WTC11 (cell line): ENCODE measurements around the gene GABRP. TPM values are rescaled to one million over a fixed set of nuclear protein-coding genes. Genes with fewer than 3 reads are reported as not detected.

Experiments used
- ATAC-seq: fragments of 200-7000 bp; cut with Tn5 transposase; 2 replicates; pipeline ENCODE4 v1.10.0; 2021; ENCODE audit warnings: mild to moderate bottlenecking, moderate library complexity
- CTCF ChIA-PET: fragments of 300-600 bp; sonication (Branson Sonifier 250); formaldehyde crosslinking; loops from one replicate; lab custom pipeline; 2021; ENCODE audit warnings: antibody characterized with exemption; lab: Charles Lee
- POLR2A ChIA-PET: fragments of 350-600 bp; sonication (Branson Sonifier 250); formaldehyde crosslinking; loops from one replicate; lab custom pipeline; 2021; ENCODE audit warnings: antibody characterized with exemption; lab: Charles Lee
- DNase-seq: peaks from one replicate; pipeline ENCODE4 v3.0.0; 2021; ENCODE audit warnings: low spot score
- H3K27ac Mint-ChIP-seq: 2 replicates; pipeline ENCODE4 v1.8.0; 2021; ENCODE audit warnings: mixed read lengths
- H3K27me3 Mint-ChIP-seq: 2 replicates; pipeline ENCODE4 v1.8.0; 2021; ENCODE audit warnings: low read depth, mild to moderate bottlenecking, moderate library complexity, mixed read lengths
- H3K36me3 Mint-ChIP-seq: 2 replicates; pipeline ENCODE4 v1.8.0; 2021; ENCODE audit warnings: mixed read lengths
- H3K4me1 Mint-ChIP-seq: 2 replicates; pipeline ENCODE4 v1.8.0; 2022; ENCODE audit warnings: mixed read lengths
- H3K4me3 Mint-ChIP-seq: 2 replicates; pipeline ENCODE4 v1.8.0; 2021; ENCODE audit warnings: mild to moderate bottlenecking, moderate library complexity, mixed read lengths
- H3K9me3 Mint-ChIP-seq: 2 replicates; pipeline ENCODE4 v1.8.0; 2021; ENCODE audit warnings: mixed read lengths
- ARID4B ChIP-seq: sonication (generic); formaldehyde crosslinking; IDR thresholded peaks from 2 replicates; pipeline ENCODE4 v1.8.0; 2023; ENCODE audit warnings: missing genetic modification reagents, mild to moderate bottlenecking, borderline replicate concordance
- ETV6 ChIP-seq: sonication (generic); formaldehyde crosslinking; IDR thresholded peaks from 2 replicates; pipeline ENCODE4 v1.8.1; 2022; ENCODE audit warnings: mild to moderate bottlenecking, missing genetic modification reagents
- GRHL2 ChIP-seq: fragments of 250-450 bp; sonication (Bioruptor Pico); IDR thresholded peaks from 2 replicates; pipeline ENCODE4 v1.8.0; 2022; ENCODE audit warnings: mild to moderate bottlenecking, moderate library complexity; ENCODE audit not compliant: insufficient replicate concordance, severe bottlenecking
- IRF2 ChIP-seq: sonication (generic); formaldehyde crosslinking; IDR thresholded peaks from 2 replicates; pipeline ENCODE4 v1.8.0; 2022; ENCODE audit warnings: low read depth, missing genetic modification reagents, borderline replicate concordance
- JAZF1 ChIP-seq: fragments of 250-450 bp; sonication (Bioruptor Pico); IDR thresholded peaks from 2 replicates; pipeline ENCODE4 v1.9.0; 2021; ENCODE audit warnings: moderate library complexity, mild to moderate bottlenecking, inconsistent platforms
- OVOL2 ChIP-seq: fragments of 250-450 bp; sonication (Bioruptor Pico); IDR thresholded peaks from 2 replicates; pipeline ENCODE4 v1.9.0; 2021; ENCODE audit warnings: mild to moderate bottlenecking, borderline replicate concordance
- PRDM15 ChIP-seq: sonication (generic); formaldehyde crosslinking; IDR thresholded peaks from 2 replicates; pipeline ENCODE4 v1.8.0; 2022; ENCODE audit warnings: missing genetic modification reagents
- SMAD3 ChIP-seq: sonication (generic); formaldehyde crosslinking; IDR thresholded peaks from 2 replicates; pipeline ENCODE4 v1.8.0; 2022; ENCODE audit warnings: missing genetic modification reagents, mild to moderate bottlenecking, borderline replicate concordance
- STAT6 ChIP-seq: sonication (generic); formaldehyde crosslinking; conservative IDR thresholded peaks from 2 replicates; pipeline ENCODE4 v1.8.1; 2023; ENCODE audit warnings: mild to moderate bottlenecking, low read depth, missing genetic modification reagents, moderate library complexity
- ZBTB21 ChIP-seq: sonication (generic); formaldehyde crosslinking; IDR thresholded peaks from 2 replicates; pipeline ENCODE4 v1.8.1; 2023; ENCODE audit warnings: mild to moderate bottlenecking, missing genetic modification reagents, borderline replicate concordance
- ZNF425 ChIP-seq: fragments of 250-450 bp; sonication (Bioruptor Pico); conservative IDR thresholded peaks from 2 replicates; pipeline ENCODE4 v1.9.0; 2021; ENCODE audit warnings: mild to moderate bottlenecking
- total RNA-seq: library from RNA; stranded (reverse); gene quantifications from 3 replicates; pipeline ENCODE4 v1.2.3, GENCODE V29; 2021

Gene GABRP
- total RNA-seq, 1 experiment from 2014 or later, result 4.8 TPM

GRCh38 chr5:170769246-170769645, 14.3 kb upstream of the GABRP start (continued):
- TF ChIP-seq ARID4B (CRISPR knock-in tag), result no peak
- no peak for TF ChIP-seq ZNF425 (CRISPR knock-in tag)
- TF ChIP-seq PRDM15, result no peak
- no peak for TF ChIP-seq SMAD3 (CRISPR knock-in tag)

- DNase-seq, result no peak
- Mint-ChIP-seq H3K27ac (peak overlapping the region; percentile 15; the same call in 1 of the 2 replicates), H3K4me3 (no peak overlapping the region), H3K9me3 (peaks cover 6% of the 10 kb centered on the region; the same call in 1 of the 2 replicates), H3K4me1 (peaks cover 56% of the 10 kb centered on the region), H3K27me3 (peaks cover 3% of the 10 kb centered on the region; the same call in 1 of the 2 replicates), H3K36me3 (peaks cover 6% of the 10 kb centered on the region; the same call in 1 of the 2 replicates)
- ATAC-seq, result peak; percentile 31; the same call in 1 of the 2 replicates
- ChIA-PET CTCF (interaction anchor here (1.0 to 3.6 kb wide), 12 partner anchors 10 to 136 kb away, joined by 3 to 62 read pairs (median 7); partner anchors contain the start of gene GABRP), POLR2A (interaction anchor here (1.1 to 1.7 kb wide), 2 partner anchors 21 to 24 kb away, joined by 3 to 5 read pairs; no protein-coding TSS in a partner anchor)
- no peak for TF ChIP-seq OVOL2 (CRISPR knock-in tag)
- TF ChIP-seq ARID4B (CRISPR knock-in tag), result no peak
- TF ChIP-seq STAT6 (CRISPR knock-in tag), result no peak
- TF ChIP-seq JAZF1 (CRISPR knock-in tag), result no peak
- no peak for TF ChIP-seq ZBTB21 (CRISPR knock-in tag)
- no peak for TF ChIP-seq ETV6 (CRISPR knock-in tag)
- TF ChIP-seq GRHL2, result no peak
- TF ChIP-seq IRF2, result no peak
- TF ChIP-seq, all 79 proteins: peak for 0
These were observed 13.6 kb upstream of the GABRP start for GRCh38 chr5:170769898-170770416.
